PC-3 (cell line): ENCODE results near the gene ZNF385C. TPM values are rescaled to one million over a fixed set of nuclear protein-coding genes. Genes with fewer than 3 reads are reported as not detected.

ENCODE experiments used
- ATAC-seq: fragments of 200-7000 bp; cut with Tn5 transposase; 2 replicates; pipeline ENCODE4 v1.9.1; 2020; ENCODE audit warnings: mild to moderate bottlenecking, moderate library complexity
- BruUV-seq: library from RNA; stranded (reverse); fragments of 400-500 nt; replicated peaks from 2 replicates; lab custom pipeline; 2021; lab: Mats Ljungman, UMichigan
- CTCF ChIA-PET: fragments of 300-600 bp; sonication (Branson Sonifier 250); formaldehyde crosslinking; loops from one replicate; lab custom pipeline; 2022; ENCODE audit warnings: antibody characterized with exemption; lab: Charles Lee
- POLR2A ChIA-PET: fragments of 300-600 bp; sonication (Branson Sonifier 250); formaldehyde crosslinking; loops from one replicate; lab custom pipeline; 2022; ENCODE audit warnings: antibody characterized with exemption; ENCODE audit not compliant: unreplicated experiment; lab: Charles Lee
- DNase-seq: peaks from one replicate; pipeline ENCODE4 v3.0.0-alpha.2; 2015
- H2AFZ ChIP-seq: fragments of 300-600 bp; sonication (generic); 2 replicates; pipeline ENCODE4 v1.6.0; 2016; ENCODE audit warnings: antibody characterized with exemption, low read length
- H3F3A ChIP-seq: fragments of 300-600 bp; sonication (generic); one replicate; pipeline ENCODE4 v1.6.0; 2017; ENCODE audit warnings: antibody characterized with exemption, low read length, control low read depth, mild to moderate bottlenecking; ENCODE audit not compliant: unreplicated experiment
- H3K27ac ChIP-seq: fragments of 300-600 bp; sonication (generic); 2 replicates; pipeline ENCODE4 v1.5.1; 2016; ENCODE audit warnings: mild to moderate bottlenecking, low read length
- H3K27me3 ChIP-seq: fragments of 300-600 bp; sonication (generic); 2 replicates; pipeline ENCODE4 v1.6.1; 2016; ENCODE audit warnings: low read length, mixed read lengths
- H3K36me3 ChIP-seq: fragments of 300-600 bp; sonication (generic); 2 replicates; pipeline ENCODE4 v1.6.1; 2016; ENCODE audit warnings: low read depth, mixed run types, low read length, mixed read lengths
- H3K4me1 ChIP-seq: fragments of 300-600 bp; sonication (generic); 2 replicates; pipeline ENCODE4 v1.5.1; 2016; ENCODE audit warnings: low read length; ENCODE audit not compliant: insufficient read depth
- H3K4me2 ChIP-seq: fragments of 300-600 bp; sonication (generic); 2 replicates; pipeline ENCODE4 v1.6.0; 2016; ENCODE audit warnings: low read length
- H3K4me3 ChIP-seq: fragments of 300-600 bp; sonication (generic); 2 replicates; pipeline ENCODE4 v1.5.1; 2016; ENCODE audit warnings: mild to moderate bottlenecking, low read length, mixed read lengths
- H3K79me2 ChIP-seq: fragments of 300-600 bp; sonication (generic); 2 replicates; pipeline ENCODE4 v1.6.1; 2017; ENCODE audit warnings: low read length, mixed read lengths
- H3K9ac ChIP-seq: fragments of 300-600 bp; sonication (generic); 2 replicates; pipeline ENCODE4 v1.6.0; 2016; ENCODE audit warnings: mild to moderate bottlenecking, low read length
- H3K9me2 ChIP-seq: fragments of 300-600 bp; sonication (generic); replicated peaks from 2 replicates; pipeline ENCODE4 v1.6.1; 2016; ENCODE audit warnings: mixed run types, low read length, mixed read lengths
- H3K9me3 ChIP-seq: fragments of 300-600 bp; sonication (generic); 2 replicates; pipeline ENCODE4 v1.6.1; 2016; ENCODE audit warnings: low read length, mixed read lengths
- H4K20me1 ChIP-seq: fragments of 300-600 bp; sonication (generic); 2 replicates; pipeline ENCODE4 v1.6.1; 2016; ENCODE audit warnings: low read length, mixed read lengths
- EZH2 ChIP-seq: fragments of 300-600 bp; sonication (generic); IDR thresholded peaks from one replicate; pipeline ENCODE4 v1.6.1; 2017; ENCODE audit warnings: antibody characterized with exemption, mild to moderate bottlenecking, low read length; ENCODE audit not compliant: unreplicated experiment
- EZH2phosphoT487 ChIP-seq: fragments of 300-600 bp; sonication (generic); IDR thresholded peaks from 2 replicates; pipeline ENCODE4 v1.6.1; 2018; ENCODE audit warnings: mild to moderate bottlenecking, antibody characterized with exemption, low read length, borderline replicate concordance
- intact Hi-C: fragments of 100-400 bp; cut with micrococcal nuclease; formaldehyde crosslinking; loops from 2 replicates; pipeline ENCODE4 v1.9.0; 2023
- total RNA-seq: library from RNA; depleted of rRNA; stranded (reverse); fragments of >200 nt; gene quantifications from 2 replicates; pipeline ENCODE4 v1.2.3, GENCODE V29; 2014
- TF ChIP-seq, protein P1 (sequence below): fragments of 300-600 bp; sonication (generic); conservative IDR thresholded peaks from 2 replicates; pipeline ENCODE4 v1.5.1; 2017; ENCODE audit warnings: antibody characterized with exemption, low read depth, mild to moderate bottlenecking, low read length

ZNF385C gene
- total RNA-seq, 1 experiment from 2014 or later, result 0.04 TPM

DNA sequence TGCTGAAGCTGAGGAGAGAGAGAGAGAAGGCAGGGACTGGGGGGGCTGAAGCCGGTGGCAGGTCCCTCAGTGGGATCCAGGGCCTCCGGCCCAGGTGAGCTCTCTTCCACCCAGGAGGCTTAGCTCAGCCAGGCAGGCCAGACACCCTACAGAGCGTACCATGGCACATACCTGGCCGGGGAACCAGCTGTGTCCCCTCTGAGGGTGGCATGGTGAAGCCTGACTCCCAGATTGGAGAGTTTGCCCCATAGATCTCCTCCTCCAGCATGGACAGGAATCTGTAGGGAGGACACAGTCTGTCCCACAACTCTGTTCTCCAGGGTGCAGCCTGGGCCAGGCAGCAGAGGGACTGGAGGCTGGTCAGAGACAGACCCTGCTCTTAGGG lies 19.8 kb upstream of the ZNF385C start:
- no peak overlapping the region for H2AFZ ChIP-seq
- no peaks in the 10 kb centered on the region for H3K4me1 ChIP-seq
- BruUV-seq, result no TSS peak
- no peaks in the 10 kb centered on the region for H3K9me3 ChIP-seq
- no peaks in the 10 kb centered on the region for H4K20me1 ChIP-seq
- no peaks in the 10 kb centered on the region for H3K79me2 ChIP-seq
- H3K4me3 ChIP-seq, result no peak overlapping the region
- no peak overlapping the region for H3K27ac ChIP-seq
- H3K9ac ChIP-seq, result no peak overlapping the region
- H3F3A ChIP-seq, result no peaks in the 10 kb centered on the region
- no peaks in the 10 kb centered on the region for H3K9me2 ChIP-seq
- H3K4me2 ChIP-seq, result no peak overlapping the region
- ChIA-PET POLR2A (no interaction called here), CTCF (no interaction called here)
- DNase-seq (no peak), ATAC-seq (no peak)
- intact Hi-C loops, result no loop called here
- no peaks in the 10 kb centered on the region for H3K36me3 ChIP-seq
- TF ChIP-seq, protein P1, sequence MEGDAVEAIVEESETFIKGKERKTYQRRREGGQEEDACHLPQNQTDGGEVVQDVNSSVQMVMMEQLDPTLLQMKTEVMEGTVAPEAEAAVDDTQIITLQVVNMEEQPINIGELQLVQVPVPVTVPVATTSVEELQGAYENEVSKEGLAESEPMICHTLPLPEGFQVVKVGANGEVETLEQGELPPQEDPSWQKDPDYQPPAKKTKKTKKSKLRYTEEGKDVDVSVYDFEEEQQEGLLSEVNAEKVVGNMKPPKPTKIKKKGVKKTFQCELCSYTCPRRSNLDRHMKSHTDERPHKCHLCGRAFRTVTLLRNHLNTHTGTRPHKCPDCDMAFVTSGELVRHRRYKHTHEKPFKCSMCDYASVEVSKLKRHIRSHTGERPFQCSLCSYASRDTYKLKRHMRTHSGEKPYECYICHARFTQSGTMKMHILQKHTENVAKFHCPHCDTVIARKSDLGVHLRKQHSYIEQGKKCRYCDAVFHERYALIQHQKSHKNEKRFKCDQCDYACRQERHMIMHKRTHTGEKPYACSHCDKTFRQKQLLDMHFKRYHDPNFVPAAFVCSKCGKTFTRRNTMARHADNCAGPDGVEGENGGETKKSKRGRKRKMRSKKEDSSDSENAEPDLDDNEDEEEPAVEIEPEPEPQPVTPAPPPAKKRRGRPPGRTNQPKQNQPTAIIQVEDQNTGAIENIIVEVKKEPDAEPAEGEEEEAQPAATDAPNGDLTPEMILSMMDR, result no peak
- TF ChIP-seq EZH2phosphoT487 (no peak), EZH2 (no peak)
- H3K27me3 ChIP-seq, result no peaks in the 10 kb centered on the region

DNA sequence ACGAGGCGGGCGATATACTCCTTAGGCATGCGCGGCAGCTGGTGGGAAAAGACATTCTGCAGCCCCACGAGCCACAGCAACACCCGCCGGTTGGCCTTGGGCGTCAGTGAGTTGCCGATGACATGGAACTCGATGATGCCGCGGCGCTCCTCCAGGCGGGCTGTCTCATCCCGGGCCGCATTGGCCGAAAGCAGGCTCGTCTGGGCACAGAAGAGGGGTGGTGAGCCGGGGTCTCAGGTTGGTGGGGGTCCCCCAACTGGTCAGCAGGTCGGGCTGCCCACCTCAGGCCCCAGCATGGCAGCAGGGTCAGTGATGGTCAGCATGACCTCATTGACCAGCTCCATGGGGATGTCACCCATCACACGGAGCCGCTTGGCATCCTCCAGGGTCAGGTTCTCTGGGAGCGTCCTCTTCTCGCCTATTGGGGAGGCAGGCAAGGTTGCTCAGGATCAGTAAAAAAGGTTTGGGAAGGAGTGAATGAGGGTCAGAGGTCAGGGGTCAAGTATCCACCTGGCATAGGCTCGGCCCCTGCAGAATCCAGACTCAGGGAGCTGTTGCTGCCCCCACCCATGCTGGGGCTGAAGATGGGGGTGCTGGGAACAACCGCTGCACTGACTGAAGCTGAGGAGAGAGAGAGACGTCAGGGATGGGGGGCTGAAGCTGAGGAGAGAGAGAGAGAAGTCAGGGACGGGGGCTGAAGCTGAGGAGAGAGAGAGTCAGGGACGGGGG lies 19.3 kb upstream of the ZNF385C start:
- H3K9me2 ChIP-seq, result no peaks in the 10 kb centered on the region

More for the DNA sequence above, 19.3 kb upstream of the ZNF385C start:
- Histone ChIP-seq H2AFZ (no peak overlapping the region), H3K79me2 (no peaks in the 10 kb centered on the region), H3K4me1 (no peaks in the 10 kb centered on the region), H3K4me2 (no peak overlapping the region), H3K9me3 (no peaks in the 10 kb centered on the region), H3K36me3 (no peaks in the 10 kb centered on the region), H3F3A (no peaks in the 10 kb centered on the region), H3K4me3 (no peak overlapping the region), H4K20me1 (no peaks in the 10 kb centered on the region), H3K9ac (no peak overlapping the region), H3K27ac (no peak overlapping the region), H3K27me3 (no peaks in the 10 kb centered on the region)
- CTCF ChIA-PET, result no interaction called here
- POLR2A ChIA-PET, result no interaction called here
- intact Hi-C loops, result no loop called here
- no TSS peak for BruUV-seq
- DNase-seq, result no peak
- TF ChIP-seq, protein P1, result no peak
- TF ChIP-seq EZH2, result no peak
- no peak for TF ChIP-seq EZH2phosphoT487
- ATAC-seq, result no peak
